ENCODE measurements around the gene C17orf67. TPM values are rescaled to one million over a fixed set of nuclear protein-coding genes. Genes with fewer than 3 reads are reported as not detected.

The C17orf67 gene
- total RNA-seq, 1 experiment from 2014 or later: 1.0 TPM

DNA sequence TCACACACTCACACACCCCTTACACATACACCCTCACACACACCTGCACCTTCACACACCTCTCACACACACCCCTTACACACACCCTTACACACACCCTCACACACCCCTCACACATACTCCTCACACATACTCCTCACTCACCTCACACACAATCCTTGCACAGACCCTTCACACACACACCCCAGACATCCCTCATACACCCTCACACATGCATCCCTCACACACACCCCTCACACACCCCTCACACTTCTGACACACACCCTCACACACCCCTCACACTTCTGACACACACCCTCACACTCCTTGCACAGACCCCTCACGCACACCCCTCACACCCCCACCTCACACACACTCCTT, 23.9 kb downstream of the C17orf67 start:
- no peaks in the 10 kb centered on the region for H3K27me3 ChIP-seq (ENCODE audit: insufficient read depth, low read length)

More for the DNA sequence above, 23.9 kb downstream of the C17orf67 start:
- H2BK120ac ChIP-seq (ENCODE audit: low read depth, low read length, poor library complexity, severe bottlenecking): no peak overlapping the region
- no peaks in the 10 kb centered on the region for H4K20me1 ChIP-seq (ENCODE audit: control insufficient read depth, insufficient read depth, insufficient read length)
- no peaks in the 10 kb centered on the region for H3K23me2 ChIP-seq (ENCODE audit: insufficient read length, low read depth, low read length, poor library complexity, severe bottlenecking)
- no peak overlapping the region for H2BK5ac ChIP-seq (ENCODE audit: insufficient read length, low read length)
- TF ChIP-seq, protein P1, sequence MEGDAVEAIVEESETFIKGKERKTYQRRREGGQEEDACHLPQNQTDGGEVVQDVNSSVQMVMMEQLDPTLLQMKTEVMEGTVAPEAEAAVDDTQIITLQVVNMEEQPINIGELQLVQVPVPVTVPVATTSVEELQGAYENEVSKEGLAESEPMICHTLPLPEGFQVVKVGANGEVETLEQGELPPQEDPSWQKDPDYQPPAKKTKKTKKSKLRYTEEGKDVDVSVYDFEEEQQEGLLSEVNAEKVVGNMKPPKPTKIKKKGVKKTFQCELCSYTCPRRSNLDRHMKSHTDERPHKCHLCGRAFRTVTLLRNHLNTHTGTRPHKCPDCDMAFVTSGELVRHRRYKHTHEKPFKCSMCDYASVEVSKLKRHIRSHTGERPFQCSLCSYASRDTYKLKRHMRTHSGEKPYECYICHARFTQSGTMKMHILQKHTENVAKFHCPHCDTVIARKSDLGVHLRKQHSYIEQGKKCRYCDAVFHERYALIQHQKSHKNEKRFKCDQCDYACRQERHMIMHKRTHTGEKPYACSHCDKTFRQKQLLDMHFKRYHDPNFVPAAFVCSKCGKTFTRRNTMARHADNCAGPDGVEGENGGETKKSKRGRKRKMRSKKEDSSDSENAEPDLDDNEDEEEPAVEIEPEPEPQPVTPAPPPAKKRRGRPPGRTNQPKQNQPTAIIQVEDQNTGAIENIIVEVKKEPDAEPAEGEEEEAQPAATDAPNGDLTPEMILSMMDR (conservative IDR thresholded peaks at IDR 0.05): no peak
- H2AFZ ChIP-seq (ENCODE audit: low read length): no peak overlapping the region
- H4K8ac ChIP-seq (replicated peaks; ENCODE audit: insufficient read length, low read depth, low read length): no peak overlapping the region
- H3K4ac ChIP-seq (ENCODE audit: low read depth, low read length): no peak overlapping the region
- no peaks in the 10 kb centered on the region; a peak in 1 of 7 replicates for H3K36me3 Mint-ChIP-seq (ENCODE audit: insufficient read depth in 1 of 3, low read depth in 3 of 3)
- no peak overlapping the region for H2BK20ac ChIP-seq (ENCODE audit: low read depth, low read length, poor library complexity, severe bottlenecking)
- no peak overlapping the region for H4K5ac ChIP-seq (ENCODE audit: insufficient read length, low read depth, low read length)
- H3K4me3 Mint-ChIP-seq: no peak overlapping the region
- H3K27ac Mint-ChIP-seq: no peak overlapping the region
- H3K4me2 ChIP-seq (ENCODE audit: insufficient read depth, insufficient read length, low read length): no peak overlapping the region
- H3K9me3 ChIP-seq (ENCODE audit: control insufficient read depth, low read depth, low read length): no peaks in the 10 kb centered on the region
- H3K27ac ChIP-seq (ENCODE audit: insufficient read length, low read depth, low read length): no peak overlapping the region
- peak overlapping the region; percentile 50 for H3K18ac ChIP-seq (ENCODE audit: insufficient read length, low read depth, low read length)
- H3K79me2 ChIP-seq (ENCODE audit: insufficient read depth, low read length): no peaks in the 10 kb centered on the region
- H3K4me1 ChIP-seq (ENCODE audit: insufficient read depth, low read length): no peaks in the 10 kb centered on the region
- H3K9me3 Mint-ChIP-seq: no peaks in the 10 kb centered on the region
- H3T11ph ChIP-seq (ENCODE audit: low read length): no peak overlapping the region
- H2AK5ac ChIP-seq (ENCODE audit: insufficient read length, low read length): no peak overlapping the region
- H3K4me1 Mint-ChIP-seq: peaks cover 0 to 8% of the 10 kb centered on the region in 2 experiments; a peak in 3 of 4 replicates
- H3K14ac ChIP-seq (ENCODE audit: insufficient read depth, low read length): 0 out of 2 replicates have a peak overlapping the region, but pooled peaks have one; percentile 61
- H4K91ac ChIP-seq (ENCODE audit: insufficient read length, low read depth, low read length): no peak overlapping the region
- H3K9ac ChIP-seq (ENCODE audit: extremely low read depth, insufficient read length, low read length): no peak overlapping the region
- no peak for DNase-seq
- H2BK15ac ChIP-seq (ENCODE audit: low read depth, low read length): no peak overlapping the region
- no peak overlapping the region for H2BK12ac ChIP-seq (ENCODE audit: insufficient read length, low read depth, low read length)
- no CpG with 5 or more reads among the region's 1 CpG for WGBS (ENCODE audit: extremely low coverage, insufficient read length, low lambda C conversion rate)
- H3K27me3 Mint-ChIP-seq (ENCODE audit: low read depth): no peaks in the 10 kb centered on the region; the same call in none of the 2 replicates
- no peaks in the 10 kb centered on the region for H3K79me1 ChIP-seq (ENCODE audit: insufficient read depth, low read depth, low read length, poor library complexity, severe bottlenecking)
- H3K56ac ChIP-seq (ENCODE audit: insufficient read length, low read depth, low read length): no peak overlapping the region
- no peak overlapping the region for H3K23ac ChIP-seq (ENCODE audit: insufficient read length, low read depth, low read length)

All from H9 (cell line).